CD4-positive, alpha-beta T cell treated with Interleukin-4 for 4 hours (primary cell): ENCODE measurements around the gene ADI1.
"Not testable (repeated sequence)": the region's sequence is repeated elsewhere in the genome, so short reads cannot be mapped to it uniquely, and the experiment has no call there.

Experiments
- DNase-seq: peaks from one replicate; pipeline ENCODE4 v3.0.0-alpha.2; 2020

The ADI1 gene

GRCh38 chr2:3492475-3492787 lies 26.9 kb downstream of the ADI1 start:
- not testable (repeated sequence) for DNase-seq

GRCh38 chr2:3491716-3492474 lies 27.4 kb downstream of the ADI1 start:
- no peak for DNase-seq

- DNase-seq = no peak
Observed at GRCh38 chr2:3491306-3491705, 28.0 kb downstream of the ADI1 start.

GRCh38 chr2:3490191-3491170 lies 28.9 kb downstream of the ADI1 start:
- no peak for DNase-seq

- no peak for DNase-seq
Observed at GRCh38 chr2:3489764-3490115, 29.6 kb downstream of the ADI1 start.

GRCh38 chr2:3488855-3489763 lies 30.2 kb downstream of the ADI1 start:
- DNase-seq = no peak

GRCh38 chr2:3488061-3488531 lies 31.2 kb downstream of the ADI1 start:
- no peak for DNase-seq

GRCh38 chr2:3487432-3487831 lies 31.9 kb downstream of the ADI1 start:
- no peak for DNase-seq

- DNase-seq = no peak
Observed at GRCh38 chr2:3487028-3487425, 32.3 kb downstream of the ADI1 start.

- no peak for DNase-seq
Observed at GRCh38 chr2:3486047-3487027, 33.0 kb downstream of the ADI1 start.

- DNase-seq = no peak
Observed at GRCh38 chr2:3485166-3485565, 34.2 kb downstream of the ADI1 start.

- DNase-seq = no peak
Observed at GRCh38 chr2:3483986-3484960, 35.1 kb downstream of the ADI1 start.

- DNase-seq = peak; percentile 69
Observed at GRCh38 chr2:3483227-3483985, 35.9 kb downstream of the ADI1 start.

- DNase-seq = no peak
Observed at GRCh38 chr2:3482363-3482821, 36.9 kb downstream of the ADI1 start.

- no peak for DNase-seq
Observed at GRCh38 chr2:3481736-3482362, 37.5 kb downstream of the ADI1 start.

GRCh38 chr2:3481011-3481400 lies 38.3 kb downstream of the ADI1 start:
- DNase-seq = no peak

- DNase-seq = no peak
Observed at GRCh38 chr2:3480352-3481010, 38.9 kb downstream of the ADI1 start.
